Gastroesophageal sphincter (tissue), 3 donors: ENCODE measurements around the gene RTN4RL1.

Experiments used
- CTCF ChIP-seq, 4 experiments: fragments of 200-600 bp in 2 of 4; fragments of 450-650 bp in 2 of 4; sonication (generic) in 1 of 4; IDR thresholded peaks; one replicate each; pipeline ENCODE4 v1.5.1; 2017 to 2019; ENCODE audit warnings: antibody characterized with exemption in 4 of 4, mild to moderate bottlenecking in 2 of 4, moderate library complexity in 2 of 4
- POLR2A ChIP-seq, 2 donors: fragments of 450-650 bp; IDR thresholded peaks; one replicate each; pipeline ENCODE4 v1.6.1; 2017; ENCODE audit warnings: antibody characterized with exemption in 2 of 2, mild to moderate bottlenecking in 2 of 2, moderate library complexity in 1 of 2

DNA sequence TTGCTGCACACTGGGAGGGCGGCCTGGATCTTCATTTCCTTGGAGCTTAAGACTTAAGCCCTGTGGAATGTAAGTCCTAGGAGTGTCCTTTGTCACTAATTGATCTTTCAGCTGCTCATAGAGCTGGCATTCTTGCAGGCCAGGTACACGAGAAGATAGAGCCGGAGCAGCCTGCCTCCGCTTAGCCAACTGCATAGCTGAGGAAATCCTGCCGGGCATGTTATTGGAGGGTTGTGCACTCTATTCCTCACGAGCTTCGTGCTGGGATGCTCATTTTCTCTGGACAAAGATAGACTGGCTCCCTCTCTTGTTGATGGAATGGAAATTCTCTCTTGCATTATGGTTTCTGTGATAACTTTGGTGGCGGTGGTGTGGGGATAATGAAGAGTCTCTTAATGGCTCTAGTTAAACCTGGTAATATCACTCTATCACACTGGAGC lies 118.5 kb downstream of the RTN4RL1 start:
- TF ChIP-seq CTCF (IDR thresholded peaks at IDR 0.05) (no peak), POLR2A (IDR thresholded peaks at IDR 0.05) (no peak)
